Body of pancreas (tissue), 4 donors: ENCODE measurements around the gene CCDC90B. TPM values are rescaled to one million over a fixed set of nuclear protein-coding genes. Genes with fewer than 3 reads are reported as not detected.
A peak's percentile ranks its signal among the peaks of the same experiment; 100 is the strongest.

ENCODE experiments used
- ATAC-seq: fragments of 150-250 bp; one replicate; pipeline ENCODE4 v1.9.1; 2016
- DNase-seq, 4 donors: peaks; one replicate each; pipeline ENCODE4 v3.0.0-alpha.2; 2019
- H3K27ac ChIP-seq, 4 donors: fragments of 200-600 bp; sonication (generic); 1 replicate in 3 of 4; 2 replicates in 1 of 4; pipeline versions ENCODE4 v1.5.1 to v1.6.1; 2016 to 2019; ENCODE audit warnings: mild to moderate bottlenecking in 1 of 4, mixed read lengths in 1 of 4, moderate library complexity in 1 of 4
- H3K27me3 ChIP-seq, 2 donors: fragments of 200-600 bp; sonication (generic); one replicate each; pipeline ENCODE4 v1.6.0; 2016; ENCODE audit warnings: mild to moderate bottlenecking in 1 of 2
- H3K36me3 ChIP-seq, 2 donors: fragments of 200-600 bp; sonication (generic); replicated peaks in 1 of 2; 2 replicates each; pipeline ENCODE4 v1.5.1; 2016; ENCODE audit warnings: low read depth in 2 of 2; ENCODE audit not compliant: insufficient read depth in 1 of 2
- H3K4me1 ChIP-seq: fragments of 200-600 bp; sonication (generic); one replicate; pipeline ENCODE4 v1.6.0; 2016
- H3K4me3 ChIP-seq, 2 donors: fragments of 200-600 bp; sonication (generic); 1 replicate in 1 of 2; 2 replicates in 1 of 2; pipeline ENCODE4 v1.5.1; 2016 to 2019
- H3K9me3 ChIP-seq, 3 donors: fragments of 200-600 bp; sonication (generic); 1 replicate in 2 of 3; 2 replicates in 1 of 3; pipeline ENCODE4 v1.5.1; 2016
- POLR2A ChIP-seq, 3 donors: fragments of 450-650 bp; IDR thresholded peaks; one replicate each; pipeline ENCODE4 v1.6.1; 2016; ENCODE audit warnings: antibody characterized with exemption in 3 of 3, mild to moderate bottlenecking in 2 of 3
- WGBS, 2 donors: methylation state at CpG; one replicate each; pipeline ENCODE4 v1.1.5; 2017; 5-methylcytosine and 5-hydroxymethylcytosine counted together
- intact Hi-C: fragments of 100-400 bp; cut with DNase I; formaldehyde crosslinking; loops from one replicate; pipeline ENCODE4 v1.15.1; 2023
- small RNA-seq: library from RNA; depleted of rRNA; stranded (forward); fragments of <200 nt; gene quantifications from one replicate; pipeline ENCODE3, GENCODE V24; 2016
- total RNA-seq, 2 donors: library from RNA; depleted of rRNA; stranded (reverse); fragments of >200 nt; gene quantifications; one replicate each; pipeline ENCODE4 v1.1.0, GENCODE V29; 2016
- TF ChIP-seq, protein P1 (sequence below), 7 experiments: fragments of 450-650 bp in 4 of 7; fragments of 200-600 bp in 3 of 7; sonication (generic) in 3 of 7; IDR thresholded peaks; one replicate each; pipeline ENCODE4 v1.5.1; 2016 to 2019; ENCODE audit warnings: antibody characterized with exemption in 7 of 7

CCDC90B gene
- total RNA-seq, 2 donors from 2014 or later, result 7.3 to 43.6 TPM

- intact Hi-C loops, result no loop called here
- Histone ChIP-seq H3K4me3 (no peak overlapping the region), H3K27ac (no peak overlapping the region), H3K9me3 (no peaks in the 10 kb centered on the region), H3K36me3 (no peaks in the 10 kb centered on the region), H3K4me1 (no peaks in the 10 kb centered on the region), H3K27me3 (no peaks in the 10 kb centered on the region)
- ATAC-seq (no peak), DNase-seq (no peak)
- no peak for TF ChIP-seq POLR2A (IDR thresholded peaks at IDR 0.05)
- TF ChIP-seq, protein P1, sequence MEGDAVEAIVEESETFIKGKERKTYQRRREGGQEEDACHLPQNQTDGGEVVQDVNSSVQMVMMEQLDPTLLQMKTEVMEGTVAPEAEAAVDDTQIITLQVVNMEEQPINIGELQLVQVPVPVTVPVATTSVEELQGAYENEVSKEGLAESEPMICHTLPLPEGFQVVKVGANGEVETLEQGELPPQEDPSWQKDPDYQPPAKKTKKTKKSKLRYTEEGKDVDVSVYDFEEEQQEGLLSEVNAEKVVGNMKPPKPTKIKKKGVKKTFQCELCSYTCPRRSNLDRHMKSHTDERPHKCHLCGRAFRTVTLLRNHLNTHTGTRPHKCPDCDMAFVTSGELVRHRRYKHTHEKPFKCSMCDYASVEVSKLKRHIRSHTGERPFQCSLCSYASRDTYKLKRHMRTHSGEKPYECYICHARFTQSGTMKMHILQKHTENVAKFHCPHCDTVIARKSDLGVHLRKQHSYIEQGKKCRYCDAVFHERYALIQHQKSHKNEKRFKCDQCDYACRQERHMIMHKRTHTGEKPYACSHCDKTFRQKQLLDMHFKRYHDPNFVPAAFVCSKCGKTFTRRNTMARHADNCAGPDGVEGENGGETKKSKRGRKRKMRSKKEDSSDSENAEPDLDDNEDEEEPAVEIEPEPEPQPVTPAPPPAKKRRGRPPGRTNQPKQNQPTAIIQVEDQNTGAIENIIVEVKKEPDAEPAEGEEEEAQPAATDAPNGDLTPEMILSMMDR (IDR thresholded peaks at IDR 0.05), result no peak
These were observed 64.5 kb downstream of the CCDC90B start for GRCh38 chr11:83221694-83222093.

DNA sequence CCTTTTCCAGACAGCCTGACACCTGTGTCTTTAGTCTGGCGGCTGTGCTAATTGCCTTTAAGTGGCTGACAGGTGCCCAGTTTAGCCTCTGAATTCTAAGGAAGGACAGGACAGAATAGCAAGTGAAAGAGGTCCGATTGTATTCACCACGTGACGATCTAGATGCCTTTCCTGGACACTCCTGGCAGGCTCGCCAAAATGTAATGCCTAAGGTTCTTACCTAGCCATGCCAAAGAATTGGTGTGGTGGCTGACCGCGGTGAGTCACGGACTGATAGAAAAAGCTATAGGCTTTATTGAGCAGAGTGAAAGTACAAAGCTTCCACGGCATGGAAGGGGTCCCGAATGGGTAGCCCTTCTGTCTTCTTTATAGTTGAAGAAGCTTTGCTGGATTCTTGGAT is 65.9 kb downstream of the CCDC90B start:
- DNase-seq, result no peak
- no peaks in the 10 kb centered on the region for H3K27me3 ChIP-seq
- no peaks in the 10 kb centered on the region for H3K36me3 ChIP-seq
- no peaks in the 10 kb centered on the region for H3K4me1 ChIP-seq
- no peak overlapping the region for H3K4me3 ChIP-seq
- TF ChIP-seq POLR2A (IDR thresholded peaks at IDR 0.05), result no peak
- TF ChIP-seq, protein P1 (IDR thresholded peaks at IDR 0.05), result no peak
- no peak for ATAC-seq
- WGBS, 2 donors, result 82 to 87% methylated on average over 10 of the region's 10 CpGs
- H3K27ac ChIP-seq, result no peak overlapping the region
- no peaks in the 10 kb centered on the region for H3K9me3 ChIP-seq
- intact Hi-C loops, result no loop called here

- H3K36me3 ChIP-seq, result peaks cover 0 to 1% of the 10 kb centered on the region in 2 donors
- no peak overlapping the region for H3K4me3 ChIP-seq
- ATAC-seq (no peak), DNase-seq (peak in 1 of 4 donors; percentile 11)
- no peak overlapping the region for H3K27ac ChIP-seq
- 62 to 73% methylated on average over 5 to 8 of the region's 8 CpGs for WGBS, 2 donors
- no peaks in the 10 kb centered on the region for H3K9me3 ChIP-seq
- no peaks in the 10 kb centered on the region for H3K27me3 ChIP-seq
- intact Hi-C loops, result no loop called here
- TF ChIP-seq, protein P1 (IDR thresholded peaks at IDR 0.05), result peak in 5 of 7 experiments; percentile 15 to 41 (median 33)
- TF ChIP-seq POLR2A (IDR thresholded peaks at IDR 0.05), result no peak
- H3K4me1 ChIP-seq, result no peaks in the 10 kb centered on the region
These were observed 67.1 kb downstream of the CCDC90B start for GRCh38 chr11:83219095-83219494.

Small RNA genes lying within 50 kb of the gene (small RNA-seq; reads per million reads assigned to genes)
- gene AP000873.5, result not detected

Other genes with a start within 250 kb of the CCDC90B start
- gene RAB30, start 214.5 kb downstream of the CCDC90B start, total RNA-seq, result 10 to 100 TPM in 1 of 2 donors, 1 to 10 TPM in 1; 1.6 to 10.4 TPM
- 10 to 100 TPM; 53.4 to 74.2 TPM for gene PCF11, start 129.2 kb downstream of the CCDC90B start, total RNA-seq
- 1 to 10 TPM; 8.3 to 9.6 TPM for gene ANKRD42, start 92.7 kb downstream of the CCDC90B start, total RNA-seq